ENCODE data around the gene HCST.
"Not testable (repeated sequence)": the region's sequence is repeated elsewhere in the genome, so short reads cannot be mapped to it uniquely, and the experiment has no call there.

The HCST gene

DNA sequence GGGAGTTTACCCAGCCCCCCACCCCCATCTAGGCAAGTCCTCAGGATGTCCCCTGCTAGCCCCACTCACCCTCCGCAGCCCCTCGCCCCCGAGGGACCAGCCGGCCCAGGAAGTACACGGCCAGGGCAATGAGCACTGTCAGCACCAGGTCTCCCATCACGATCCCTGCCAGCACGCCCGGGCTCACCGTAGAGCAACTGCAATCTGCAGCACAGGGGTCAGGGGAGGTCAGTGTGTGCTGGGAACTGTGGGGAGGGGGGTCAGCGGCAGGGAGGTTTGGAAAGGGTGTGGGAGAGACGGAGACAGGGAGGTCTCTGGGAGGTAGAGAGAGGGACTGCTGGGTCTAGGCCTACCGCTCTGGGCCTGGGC, 5.0 kb downstream of the HCST start:
- no peak for DNase-seq

DNA sequence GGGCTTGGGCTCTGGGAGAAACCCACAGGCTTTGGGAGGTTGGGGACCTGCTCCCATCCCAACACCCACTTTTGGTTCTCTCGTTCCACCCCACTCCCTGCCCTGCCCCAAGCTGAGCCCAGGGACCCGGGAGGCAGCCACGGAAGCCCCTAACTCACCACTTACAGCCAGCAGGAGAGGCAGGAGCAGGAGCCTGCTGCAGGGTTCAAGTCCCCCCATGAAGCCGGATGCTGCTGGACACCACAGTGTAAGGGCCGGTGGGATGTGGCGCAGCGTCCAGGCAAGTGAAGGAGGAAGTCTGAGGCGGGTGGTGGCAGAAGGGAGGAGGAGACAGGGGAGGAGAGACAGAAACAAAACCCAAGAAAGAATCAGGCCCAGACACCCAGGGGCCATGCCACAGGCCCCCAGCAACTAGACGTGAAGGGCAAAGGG, 5.7 kb downstream of the HCST start, which contains the start of gene TYROBP:
TYROBP (minus strand) TSS at position 286 of the 432 bp plus-strand sequence; CDS start at position 219, 67 bp downstream.
- no peak for DNase-seq

DNA sequence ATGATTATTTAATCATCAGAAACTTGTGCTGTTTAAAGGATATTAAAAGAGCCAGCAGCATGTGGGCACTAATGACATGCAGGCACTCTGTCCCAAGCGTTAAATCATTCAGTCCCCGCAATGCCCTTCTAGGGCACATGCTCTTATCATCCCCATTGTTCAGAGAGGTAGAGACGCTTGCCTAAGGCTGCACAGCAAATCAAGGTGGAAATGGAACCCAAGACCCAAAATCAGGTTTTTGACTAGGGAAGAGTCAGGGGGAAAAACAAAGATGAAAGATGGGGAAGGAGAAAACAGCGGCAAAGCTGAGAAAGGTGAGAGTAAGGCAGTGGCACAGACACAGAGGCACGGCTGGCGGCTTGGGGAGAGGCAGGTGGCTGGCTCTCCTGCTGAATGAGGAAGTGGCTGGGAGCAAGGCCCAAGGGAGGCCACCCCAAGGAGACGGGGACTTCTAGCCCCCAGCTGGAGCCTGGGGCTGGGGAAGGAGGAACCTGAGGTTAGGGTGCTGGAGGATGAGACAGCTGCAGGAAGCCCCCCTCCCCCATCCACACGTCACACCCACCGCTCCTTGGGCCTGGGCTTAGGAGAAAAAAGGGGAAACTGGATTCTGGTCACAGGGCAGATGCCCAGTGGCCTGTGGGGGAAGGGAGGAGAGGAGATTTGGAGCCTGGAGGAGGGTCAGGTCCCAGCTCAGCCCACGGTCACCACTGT, 6.8 kb downstream of the HCST start:
- DNase-seq: no peak

DNA sequence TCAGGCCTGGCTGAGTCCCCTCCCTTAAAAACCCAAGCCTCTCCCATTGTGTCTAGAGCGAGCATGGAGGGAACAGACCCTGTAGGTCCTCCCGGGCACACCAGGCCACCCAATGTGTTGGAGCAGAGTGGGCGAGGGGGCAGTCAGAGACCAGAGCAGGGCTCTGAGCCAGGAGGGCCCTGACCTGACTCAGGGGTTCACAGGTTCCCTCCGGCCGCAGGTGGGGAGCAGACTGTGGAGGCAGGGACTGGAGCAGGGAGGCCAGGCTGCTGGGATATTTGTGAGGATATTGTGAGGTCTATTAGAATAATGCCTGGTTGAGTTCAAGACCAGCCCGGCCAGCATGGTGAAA, 7.3 kb downstream of the HCST start:
- no peak for DNase-seq

DNA sequence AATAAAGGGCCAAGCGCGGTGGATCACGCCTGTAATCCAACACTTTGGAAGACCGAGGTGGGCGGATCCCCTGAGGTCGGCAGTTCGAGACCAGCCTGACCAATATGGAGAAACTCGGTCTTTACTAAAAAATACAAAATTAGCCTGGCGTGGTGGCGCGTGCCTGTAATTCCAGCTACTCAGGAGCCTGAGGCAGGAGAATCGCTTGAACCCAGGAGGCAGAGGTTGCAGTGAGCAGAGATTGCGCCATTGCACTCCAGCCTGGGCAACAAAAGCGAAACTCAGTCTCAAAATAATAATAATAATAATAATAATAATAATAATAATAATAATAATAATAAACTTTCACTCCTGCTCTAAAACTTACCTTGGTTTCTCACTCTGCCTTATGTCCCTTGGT, 8.0 kb downstream of the HCST start:
- DNase-seq: not testable (repeated sequence)

DNA sequence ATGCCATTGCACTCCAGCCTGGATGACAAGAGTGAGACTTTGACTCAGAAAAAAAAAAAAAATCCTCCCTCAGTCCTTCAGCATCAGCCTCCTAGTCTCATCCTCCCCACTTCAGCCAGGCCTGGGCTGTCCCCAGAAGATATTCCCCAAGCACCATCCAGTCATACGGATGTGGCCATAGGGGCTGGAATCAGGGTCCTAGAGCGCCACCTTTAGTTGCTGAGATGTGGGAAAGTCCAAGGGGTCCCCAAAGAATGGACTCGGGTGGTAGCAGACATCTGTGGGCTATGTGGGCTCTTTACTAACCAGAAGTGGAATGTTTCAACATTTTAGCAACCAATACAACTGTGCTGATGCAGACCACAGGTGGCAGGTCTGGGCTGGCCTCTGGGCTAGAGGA, 8.8 kb downstream of the HCST start:
- no peak for DNase-seq

DNA sequence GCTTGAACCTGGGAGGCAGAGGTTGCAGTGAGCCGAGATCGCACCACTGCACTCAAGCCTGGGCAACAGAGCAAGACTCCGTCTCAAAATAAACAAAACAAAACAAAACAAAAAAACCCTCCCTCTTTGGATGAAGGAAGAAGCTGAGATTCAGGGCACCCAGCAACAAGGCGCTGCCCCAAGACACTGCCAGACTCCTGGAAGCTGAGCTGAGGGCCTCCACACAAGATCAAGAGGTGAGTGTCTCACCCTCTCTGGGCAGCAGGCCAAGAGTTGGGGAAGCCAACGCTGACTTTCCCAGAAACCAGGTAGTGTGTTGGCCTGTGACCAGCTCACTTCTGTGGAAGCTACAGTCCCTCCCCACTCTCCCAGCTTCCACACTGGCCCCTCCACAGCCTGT, 9.5 kb downstream of the HCST start:
- DNase-seq: peak; percentile 45 to 57

DNA sequence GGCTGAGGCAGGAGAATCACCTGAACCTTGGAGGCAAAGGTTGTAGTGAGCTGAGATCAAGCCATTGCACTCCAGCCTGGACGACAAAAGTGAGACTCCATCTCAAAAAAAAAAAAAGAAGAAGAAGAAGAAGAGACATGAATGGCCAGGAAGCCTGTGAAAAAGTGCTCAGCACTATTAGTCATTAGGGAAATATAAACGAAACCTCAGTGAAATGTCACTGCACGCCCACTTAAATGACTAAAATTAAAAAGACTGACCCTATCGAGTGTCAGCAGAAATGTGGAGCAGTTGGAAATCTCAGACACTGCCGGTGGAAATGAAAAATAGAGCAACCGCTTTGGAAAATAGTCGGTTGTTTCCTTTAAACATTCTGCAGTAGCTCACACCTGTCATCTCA, 11.3 kb downstream of the HCST start:
- DNase-seq: no peak

DNA sequence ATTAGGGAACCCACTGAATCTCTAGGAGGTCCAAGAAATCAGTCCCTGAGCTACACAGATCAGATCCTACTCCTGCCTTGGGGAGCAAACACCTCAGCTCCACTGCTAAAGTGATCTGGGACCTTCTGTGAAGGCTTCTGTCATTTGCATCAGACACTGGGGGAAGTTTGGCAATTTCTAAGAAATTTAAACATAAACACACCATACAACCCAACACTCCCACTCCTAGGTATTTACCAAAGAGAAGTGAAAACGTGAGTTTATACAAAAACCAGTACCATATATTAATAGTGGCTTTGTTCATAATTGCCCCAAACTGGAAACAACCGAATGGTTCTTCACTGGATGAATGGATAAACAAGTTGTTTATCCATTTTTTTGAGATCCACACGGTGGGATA, 13.1 kb downstream of the HCST start:
- no peak for DNase-seq

DNA sequence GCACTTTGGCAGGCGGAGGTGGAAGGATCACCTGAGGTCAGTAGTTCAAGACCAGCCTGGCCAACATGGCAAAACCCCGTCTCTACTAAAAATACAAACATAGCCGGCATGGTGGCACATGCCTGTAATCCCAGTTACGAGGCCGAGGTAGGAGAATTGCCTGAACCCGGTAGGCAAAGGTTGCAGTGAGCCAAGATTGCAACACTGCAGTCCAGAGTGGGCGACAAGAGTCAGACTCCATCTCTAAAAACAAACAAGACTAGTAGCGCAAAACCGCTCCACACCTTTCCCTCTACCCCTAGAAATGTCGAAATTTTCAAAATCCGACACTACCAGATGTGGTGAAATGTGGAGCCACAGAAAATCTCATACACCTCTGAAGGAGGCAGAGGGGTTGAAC, 17.0 kb downstream of the HCST start:
- DNase-seq: no peak

DNA sequence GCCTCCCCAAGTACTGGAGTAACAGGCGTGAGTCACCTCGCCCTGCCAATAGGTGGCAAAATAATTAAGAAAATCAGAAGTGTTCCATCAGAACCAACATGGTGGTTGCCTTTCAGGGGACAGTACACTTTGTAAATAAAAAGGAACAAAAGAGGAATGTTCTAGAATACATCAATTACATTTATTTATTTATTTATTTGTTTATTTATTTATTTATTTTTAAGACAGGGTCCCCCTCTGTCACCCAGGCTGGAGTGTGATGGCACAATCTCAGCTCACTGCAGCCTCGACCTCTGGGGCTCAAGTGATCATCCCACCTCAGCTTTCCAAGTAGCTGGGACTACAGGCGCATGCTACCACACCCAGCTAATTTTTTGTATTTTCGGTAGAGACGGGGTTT, 18.7 kb downstream of the HCST start:
- DNase-seq: no peak

DNA sequence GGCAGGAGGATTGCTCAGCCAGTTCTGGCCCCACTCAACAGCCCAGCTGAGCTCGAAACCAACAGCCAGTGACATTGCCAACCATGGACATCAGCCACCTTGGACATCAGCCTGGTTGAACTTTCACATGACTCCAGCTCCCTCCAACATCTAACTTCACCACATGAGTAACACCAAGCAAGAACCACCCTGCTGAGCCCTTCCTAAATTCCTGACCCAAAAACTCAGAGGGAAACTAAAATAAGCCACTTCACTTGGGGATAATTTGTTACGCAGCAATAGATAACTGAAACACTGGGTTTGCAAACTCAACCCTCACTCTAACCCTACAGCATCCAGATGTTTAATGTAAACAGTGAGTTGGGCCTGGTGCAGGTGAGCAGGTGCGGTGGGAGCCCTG, 23.2 kb downstream of the HCST start:
- no peak for DNase-seq

DNA sequence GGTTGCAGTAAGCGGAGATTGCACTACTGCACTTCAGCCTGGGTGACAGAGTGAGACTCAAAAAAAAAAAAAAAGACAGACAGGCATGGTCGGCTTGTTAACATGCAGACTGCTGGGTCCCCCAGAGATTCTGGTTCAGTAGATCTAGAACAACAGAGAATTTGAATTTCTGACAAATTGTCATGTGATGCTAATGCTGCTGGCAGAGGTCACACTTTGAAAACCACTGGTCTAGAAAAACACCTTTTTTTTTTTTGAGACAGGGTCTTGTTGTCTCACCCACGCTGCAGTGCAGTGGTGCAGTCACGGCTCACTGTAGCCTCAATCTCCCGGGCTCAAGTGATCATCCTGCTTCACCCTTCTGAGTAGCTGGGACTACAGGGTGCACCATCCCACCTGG, 26.2 kb downstream of the HCST start:
- no peak for DNase-seq

DNA sequence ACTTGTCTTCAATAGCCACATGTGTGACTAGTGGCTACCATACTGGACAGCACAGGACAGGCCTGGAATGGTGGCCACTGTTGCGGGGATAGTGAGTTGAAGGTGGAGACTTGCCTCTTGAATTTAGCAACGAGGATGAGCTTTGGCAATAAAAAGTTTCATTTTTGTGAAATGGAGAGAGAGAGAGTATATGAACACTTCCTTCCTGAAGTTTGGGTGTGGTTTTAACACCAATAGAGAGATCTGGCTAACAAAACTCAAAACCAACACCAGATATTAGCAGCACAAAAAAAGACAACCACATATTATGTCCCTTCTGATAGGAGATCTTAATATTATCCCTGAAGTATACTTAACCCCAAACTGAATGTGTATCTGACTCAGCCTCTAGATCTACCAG, 27.5 kb downstream of the HCST start:
- DNase-seq: no peak

DNA sequence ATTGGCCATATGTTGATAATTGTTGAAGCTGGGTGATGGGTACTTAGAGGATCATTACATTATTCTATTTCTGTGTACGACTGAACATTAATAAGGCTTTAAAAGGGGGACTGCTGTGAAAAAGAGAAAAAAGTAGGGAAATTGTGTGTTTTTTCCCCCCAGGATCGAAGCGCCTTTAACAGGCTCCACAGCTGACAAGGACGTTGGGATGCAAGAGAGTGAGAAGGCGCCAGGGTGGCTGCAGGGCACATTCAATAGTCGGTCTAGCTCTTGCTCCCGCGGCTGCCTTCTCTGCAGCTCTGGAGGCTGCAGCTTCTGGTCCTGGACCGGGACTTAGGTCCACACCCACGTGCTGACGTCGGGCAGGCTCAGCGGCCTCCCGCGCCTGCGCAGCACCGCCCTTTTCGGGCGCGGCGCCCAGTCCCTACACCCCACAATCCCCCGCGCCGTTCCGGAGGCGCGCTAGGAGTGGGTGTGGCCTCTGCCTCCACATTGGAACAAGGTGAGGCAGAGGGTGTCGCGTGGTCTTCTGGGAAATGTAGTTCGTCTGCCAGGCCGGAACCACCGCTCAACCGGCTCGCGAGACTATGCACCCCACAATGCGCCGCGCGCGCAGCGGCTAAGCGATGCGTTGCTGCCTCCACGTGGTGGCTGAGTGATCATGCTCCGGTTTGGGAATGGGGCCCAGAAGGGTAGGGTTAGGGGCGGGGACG, 29.0 kb downstream of the HCST start:
- DNase-seq: peak; percentile 99

DNA sequence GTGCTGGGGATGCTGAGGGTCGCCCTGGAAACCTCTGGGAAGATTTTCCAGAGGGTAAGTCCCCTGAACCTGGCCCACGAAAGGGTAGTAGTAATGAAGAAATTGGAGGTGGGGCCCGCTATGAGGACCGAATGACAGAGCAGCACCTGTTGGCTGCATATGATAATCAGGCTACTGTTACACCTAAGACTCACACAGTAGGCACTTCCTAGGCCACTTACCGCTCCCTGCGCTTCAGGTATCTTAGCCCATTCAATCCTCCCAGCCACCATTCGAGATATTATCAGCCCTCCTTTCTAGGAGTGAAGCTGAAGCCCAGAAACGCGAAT, 29.5 kb downstream of the HCST start:
- no peak for DNase-seq

DNA sequence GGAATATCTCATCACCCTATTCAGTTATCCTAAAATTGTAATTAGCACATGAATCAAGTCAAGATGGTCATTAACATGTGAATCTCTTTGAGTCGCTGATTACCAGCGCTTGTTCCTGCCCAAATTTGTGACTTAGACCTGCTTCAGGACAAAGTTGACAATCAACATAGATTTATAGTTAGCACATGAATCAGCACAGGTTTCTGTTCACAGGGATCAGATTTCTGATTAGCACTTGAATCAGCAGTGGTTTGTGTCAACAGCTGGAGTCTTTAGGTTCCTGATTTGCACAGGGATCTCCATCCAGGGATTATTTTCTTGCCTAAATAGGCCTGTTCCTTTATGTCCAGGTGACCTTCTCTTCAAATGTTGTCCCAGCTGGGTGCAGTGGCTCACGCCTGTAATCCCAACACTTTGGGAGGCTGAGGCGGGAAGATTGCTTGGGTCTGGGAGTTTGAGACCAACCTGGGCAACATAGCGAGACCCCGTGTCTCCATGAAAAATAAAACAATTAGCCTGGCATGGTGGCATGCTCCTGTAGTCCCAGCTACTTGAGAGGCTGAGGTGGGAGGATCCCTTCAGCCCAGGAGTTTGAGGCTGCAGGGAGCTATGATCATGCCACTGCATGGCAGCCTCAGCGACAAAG, 30.1 kb downstream of the HCST start:
- DNase-seq: no peak

DNA sequence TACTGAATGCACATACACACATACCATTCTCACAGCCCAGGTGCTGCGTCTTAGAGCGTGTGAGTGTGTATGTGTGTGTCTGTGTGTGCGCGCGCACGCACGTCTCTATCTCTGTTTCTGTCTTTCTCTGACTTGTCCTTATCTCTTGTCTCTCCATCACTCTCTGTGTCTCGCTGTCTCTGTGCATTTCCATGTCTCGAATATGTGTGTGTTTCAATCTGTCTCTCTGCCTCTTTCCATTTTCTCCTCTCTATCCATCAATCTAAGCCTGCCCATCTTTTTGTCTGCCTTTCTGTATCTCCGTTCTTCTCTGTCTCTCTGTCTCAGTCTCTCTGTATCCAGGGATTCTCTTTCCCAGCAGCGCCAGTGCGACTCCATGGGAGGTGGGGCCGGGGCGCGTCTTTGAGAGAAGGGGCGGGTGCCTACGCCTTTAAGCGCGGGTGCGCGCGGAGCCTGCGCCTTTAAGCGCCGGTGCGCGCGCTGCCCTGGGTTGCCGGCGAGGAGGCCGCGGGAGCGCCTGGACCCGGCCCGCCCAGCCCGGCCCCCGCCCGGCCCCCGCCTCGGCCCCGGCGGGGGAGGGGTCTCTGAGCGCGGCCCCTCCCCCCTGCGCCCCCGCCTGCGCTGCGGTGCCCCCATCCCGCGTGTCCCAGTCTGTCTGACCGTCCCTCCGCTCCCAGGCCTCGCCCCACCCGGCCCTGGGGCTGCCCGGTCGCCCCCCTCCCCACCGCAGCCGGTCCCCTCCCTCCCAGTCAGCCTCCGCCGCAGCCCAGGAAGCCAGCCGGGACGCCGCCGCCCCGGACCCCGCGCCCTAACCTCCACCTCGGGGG, 33.8 kb downstream of the HCST start, which contains the start of gene LRFN3:
LRFN3 (plus strand) TSS at position 464 of the 827 bp plus-strand sequence. CDS start 3,052 bp downstream, outside the sequence.
- DNase-seq: peak; percentile 72 to 78

DNA sequence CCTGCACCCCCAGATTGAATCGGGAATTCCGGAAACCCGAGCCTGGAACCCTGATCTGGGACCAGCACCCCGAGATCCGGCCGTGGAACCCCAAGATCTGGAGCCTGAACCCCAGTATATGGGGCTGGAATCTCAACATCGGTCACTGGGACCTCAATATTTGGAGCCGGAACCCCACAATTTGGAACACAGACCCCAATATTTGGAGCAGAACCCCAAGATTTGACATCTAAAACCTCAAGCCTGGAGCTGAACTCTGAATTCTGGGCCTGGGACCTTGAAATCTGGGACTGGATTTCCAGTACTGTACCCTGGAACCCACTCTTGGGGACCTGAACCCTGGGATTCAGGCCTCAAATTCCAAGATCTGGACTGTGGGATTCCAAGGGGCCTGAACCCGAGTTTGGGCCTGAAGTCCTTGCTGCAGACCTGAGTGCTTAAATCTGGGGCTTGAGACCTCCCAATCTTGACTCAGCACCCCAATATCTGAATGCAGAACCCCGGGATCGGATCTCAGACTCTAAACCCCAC, 34.5 kb downstream of the HCST start:
- DNase-seq: no peak

DNA sequence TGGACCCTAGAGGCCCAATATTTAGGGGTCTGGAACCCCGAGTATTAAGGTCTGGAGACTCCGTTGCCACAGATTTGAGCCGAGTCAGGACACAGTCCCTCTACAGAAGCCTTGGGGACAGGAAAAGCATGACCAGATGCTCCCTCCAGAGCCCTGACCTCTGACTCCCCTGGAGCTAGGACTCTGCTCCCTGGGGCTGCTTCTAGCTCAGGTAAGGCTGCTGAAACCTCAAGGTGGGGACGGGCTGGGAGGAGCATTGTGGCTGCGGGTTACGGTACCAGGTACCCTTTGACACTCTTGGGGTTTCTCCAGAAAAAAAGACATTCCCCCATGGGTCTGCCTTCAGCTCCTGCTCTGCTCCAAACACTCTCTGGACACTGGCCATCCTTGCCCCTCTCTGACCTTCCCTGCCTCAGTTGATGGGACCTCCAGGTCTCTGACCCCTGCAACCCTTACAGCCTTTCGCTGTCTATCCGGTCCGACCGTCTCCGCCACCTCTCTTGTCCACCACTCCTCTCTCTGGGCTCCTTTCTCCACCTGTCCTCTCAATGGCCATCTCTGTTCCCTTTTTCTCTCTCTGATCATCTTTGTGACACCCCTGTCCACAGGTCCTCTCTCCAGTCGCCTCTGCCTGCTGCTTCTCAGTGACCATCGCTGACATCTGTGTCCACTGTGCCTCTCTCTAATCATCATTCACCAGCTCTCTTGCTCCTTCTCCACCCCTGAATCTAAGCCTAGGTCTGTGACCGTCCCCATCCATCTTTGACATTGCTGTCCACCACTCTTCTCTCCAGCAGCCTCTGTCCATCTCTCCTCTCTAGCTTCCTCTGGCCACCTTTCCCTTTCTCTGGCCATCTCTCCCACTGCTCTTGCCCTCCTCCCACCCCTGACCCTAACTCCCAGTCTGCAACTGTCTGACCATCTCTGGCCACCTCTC, 35.3 kb downstream of the HCST start:
- DNase-seq: no peak

DNA sequence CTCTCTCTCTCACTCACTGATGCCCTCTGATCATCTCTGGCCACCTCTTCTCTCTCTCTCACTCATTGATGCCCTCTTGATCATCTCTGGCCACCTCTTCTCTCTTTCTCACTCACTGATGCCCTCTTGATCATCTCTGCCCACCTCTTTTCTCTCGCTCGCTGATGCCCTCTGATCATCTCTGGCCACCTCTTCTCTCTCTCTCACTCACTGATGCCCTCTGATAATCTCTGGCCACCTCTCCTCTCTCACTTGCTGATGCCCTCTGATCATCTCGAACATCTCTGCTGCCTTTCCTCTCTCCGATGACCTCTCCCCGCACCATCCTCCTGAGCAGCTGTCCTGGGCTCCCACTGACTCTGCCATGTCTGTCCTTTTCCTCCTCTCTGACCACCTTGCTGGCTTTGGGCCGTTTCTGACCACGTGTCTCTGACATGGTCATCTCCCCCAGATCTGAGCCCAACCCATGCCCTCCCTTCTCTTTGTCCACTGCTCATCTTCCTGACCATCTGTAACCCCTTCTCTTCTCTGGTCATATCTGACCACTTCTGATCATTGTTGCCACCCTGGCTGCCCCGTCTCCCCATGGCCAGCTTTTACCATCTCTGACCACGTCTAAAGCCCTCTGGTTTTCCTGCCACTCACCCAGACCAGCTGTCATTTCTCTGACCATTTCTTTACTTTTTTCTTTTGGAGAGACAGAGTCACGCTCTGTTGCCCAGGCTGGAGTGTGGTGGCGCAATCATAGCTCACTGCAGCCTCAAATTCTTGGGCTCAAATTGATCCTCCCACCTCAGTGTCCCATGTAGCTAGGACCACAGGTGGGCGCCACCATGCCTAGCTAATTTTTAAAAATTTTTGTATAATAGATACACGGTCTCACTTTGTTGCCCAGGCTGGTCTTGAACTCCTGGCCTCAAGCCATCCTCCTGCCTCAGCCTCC, 36.2 kb downstream of the HCST start:
- no peak for DNase-seq

All from activated CD4-positive, alpha-beta T cell treated with anti-CD3 and anti-CD28 coated beads, Interleukin-2, amount 50 U/mL, for 48 hours (primary cell).